IMR-90 (cell line): Measurements from ENCODE around the gene ELF5. TPM values are rescaled to one million over a fixed set of nuclear protein-coding genes. Genes with fewer than 3 reads are reported as not detected.

Experiments used
- ATAC-seq: fragments of 200-7000 bp; cut with Tn5 transposase; 2 replicates; pipeline ENCODE4 v1.9.1; 2020; ENCODE audit warnings: low read depth, mild to moderate bottlenecking, moderate library complexity
- BruUV-seq: library from RNA; stranded (reverse); fragments of 400-500 nt; replicated peaks from 2 replicates; lab custom pipeline; 2021; lab: Mats Ljungman, UMichigan
- CTCF ChIA-PET: fragments of 300-600 bp; formaldehyde crosslinking; extraction: SDS; loops from one replicate; lab custom pipeline; 2021; ENCODE audit warnings: antibody characterized with exemption; lab: Yijun Ruan, JAX
- POLR2A ChIA-PET: fragments of 300-600 bp; sonication (Branson Sonifier 250); formaldehyde crosslinking; loops from one replicate; lab custom pipeline; 2022; ENCODE audit warnings: antibody characterized with exemption; ENCODE audit not compliant: unreplicated experiment; lab: Charles Lee
- DNase-seq: peaks from one replicate; pipeline ENCODE4 v3.0.0; 2013
- H2AFZ ChIP-seq: replicated peaks from 2 replicates; pipeline ENCODE3; 2013; ENCODE audit warnings: low read length, mild to moderate bottlenecking; ENCODE audit not compliant: poor library complexity
- H2AK5ac ChIP-seq: 2 replicates; pipeline ENCODE4 v1.6.1; 2013; ENCODE audit warnings: low read depth, low read length, inconsistent platforms
- H2AK9ac ChIP-seq: replicated peaks from 2 replicates; pipeline ENCODE3; 2013; ENCODE audit warnings: mild to moderate bottlenecking, low read depth, low read length, moderate library complexity; ENCODE audit not compliant: poor library complexity
- H2BK120ac ChIP-seq: 2 replicates; pipeline ENCODE4 v1.6.1; 2013; ENCODE audit warnings: low read depth, low read length, inconsistent platforms
- H2BK15ac ChIP-seq: 3 replicates; pipeline ENCODE4 v1.6.1; 2013; ENCODE audit warnings: low read depth, low read length, inconsistent platforms
- H2BK20ac ChIP-seq: 2 replicates; pipeline ENCODE4 v1.6.1; 2013; ENCODE audit warnings: low read depth, mild to moderate bottlenecking, inconsistent platforms, low read length, moderate library complexity
- H2BK5ac ChIP-seq: 2 replicates; pipeline ENCODE4 v1.6.1; 2013; ENCODE audit warnings: mild to moderate bottlenecking, low read depth, low read length, inconsistent platforms; ENCODE audit not compliant: poor library complexity, severe bottlenecking
- H3K14ac ChIP-seq: replicated peaks from 2 replicates; pipeline ENCODE4 v1.6.1; 2013; ENCODE audit warnings: low read depth, low read length, inconsistent platforms
- H3K18ac ChIP-seq: 2 replicates; pipeline ENCODE4 v1.6.1; 2013; ENCODE audit warnings: low read depth, low read length, control low read depth
- H3K23ac ChIP-seq: 2 replicates; pipeline ENCODE4 v1.6.1; 2013; ENCODE audit warnings: low read depth, low read length, inconsistent platforms
- H3K27ac ChIP-seq: 2 replicates; pipeline ENCODE4 v1.5.1; 2013; ENCODE audit warnings: mild to moderate bottlenecking, control low read depth, low read length; ENCODE audit not compliant: insufficient read depth
- H3K27me3 ChIP-seq: 2 replicates; pipeline ENCODE4 v1.6.1; 2013; ENCODE audit warnings: low read length; ENCODE audit not compliant: control insufficient read depth, insufficient read depth
- H3K36me3 ChIP-seq: 2 replicates; pipeline ENCODE4 v1.6.1; 2013; ENCODE audit warnings: low read length, mixed read lengths; ENCODE audit not compliant: control insufficient read depth, insufficient read depth
- H3K4ac ChIP-seq: 2 replicates; pipeline ENCODE4 v1.6.1; 2013; ENCODE audit warnings: low read depth, low read length, inconsistent platforms
- H3K4me1 ChIP-seq: 2 replicates; pipeline ENCODE4 v1.6.1; 2013; ENCODE audit warnings: low read length, mixed read lengths; ENCODE audit not compliant: control insufficient read depth, insufficient read depth
- H3K4me2 ChIP-seq: 2 replicates; pipeline ENCODE4 v1.6.1; 2013; ENCODE audit warnings: low read depth, mild to moderate bottlenecking, control low read depth, low read length, moderate library complexity
- H3K4me3 ChIP-seq: 2 replicates; pipeline ENCODE4 v1.5.1; 2013; ENCODE audit warnings: low read depth, mild to moderate bottlenecking, control low read depth, low read length, moderate library complexity; ENCODE audit not compliant: insufficient read depth
- H3K56ac ChIP-seq: 2 replicates; pipeline ENCODE4 v1.6.1; 2013; ENCODE audit warnings: low read length, inconsistent platforms; ENCODE audit not compliant: insufficient read depth; ENCODE audit errors: extremely low read depth
- H3K79me1 ChIP-seq, 2 experiments: 2 replicates each; pipeline ENCODE4 v1.6.1; 2013; ENCODE audit warnings: low read length in 2 of 2, inconsistent platforms in 1 of 2, low read depth in 1 of 2
- H3K9ac ChIP-seq: 2 replicates; pipeline ENCODE4 v1.6.1; 2013; ENCODE audit warnings: low read depth, low read length, control low read depth
- H3K9me1 ChIP-seq: 2 replicates; pipeline ENCODE4 v1.6.1; 2013; ENCODE audit warnings: low read length, inconsistent platforms; ENCODE audit not compliant: insufficient read depth
- H3K9me3 ChIP-seq: 2 replicates; pipeline ENCODE4 v1.6.1; 2013; ENCODE audit warnings: low read length; ENCODE audit not compliant: control insufficient read depth, insufficient read depth
- H4K20me1 ChIP-seq: 2 replicates; pipeline ENCODE4 v1.6.1; 2013; ENCODE audit warnings: low read length, inconsistent platforms; ENCODE audit not compliant: insufficient read depth
- H4K5ac ChIP-seq: 2 replicates; pipeline ENCODE4 v1.6.1; 2013; ENCODE audit warnings: mild to moderate bottlenecking, low read depth, low read length, control low read depth
- H4K8ac ChIP-seq, 2 experiments: 2 replicates each; pipeline ENCODE4 v1.6.1; 2013; ENCODE audit warnings: low read depth in 2 of 2, low read length in 2 of 2, control low read depth in 1 of 2, inconsistent platforms in 1 of 2
- H4K91ac ChIP-seq: 2 replicates; pipeline ENCODE4 v1.6.1; 2013; ENCODE audit warnings: low read depth, low read length, inconsistent platforms; ENCODE audit not compliant: insufficient read depth
- CHD1 ChIP-seq: IDR thresholded peaks from 2 replicates; pipeline ENCODE4 v1.6.1; 2012; ENCODE audit warnings: low read depth, low read length, improper control_type of control experiment
- WGBS, 2 experiments: methylation state at CpG; one replicate each; pipeline versions ENCODE4 v1.1.5 to v1.1.7; 2013; ENCODE audit warnings: missing lambda C conversion rate in 2 of 2; ENCODE audit not compliant: insufficient read length in 1 of 2; ENCODE audit errors: extremely low coverage in 2 of 2; 5-methylcytosine and 5-hydroxymethylcytosine counted together
- dilution Hi-C: fragments of 300-500 bp; cut with HindIII; formaldehyde crosslinking; loops from one replicate; pipeline ENCODE4 v1.14.3; 2018; ENCODE audit warnings: low sequenced_read_pairs; ENCODE audit not compliant: unreplicated experiment
- in situ Hi-C: fragments of 300-500 bp; cut with MboI; formaldehyde crosslinking; loops from 3 replicates; pipeline ENCODE4 v1.14.3; 2019; ENCODE audit warnings: low sequenced_read_pairs, inconsistent platforms, mixed read lengths
- intact Hi-C: fragments of 100-400 bp; cut with micrococcal nuclease; formaldehyde crosslinking; loops from 2 replicates; pipeline ENCODE4 v1.10.0; 2022
- polyA plus RNA-seq, 3 experiments: library from polyadenylated mRNA; depleted of rRNA; stranded (reverse); fragments of >200 nt; gene quantifications; 2 replicates each; pipeline ENCODE4 v1.2.3, GENCODE V29; 2012; ENCODE audit warnings: low replicate concordance in 1 of 3
- total RNA-seq: library from RNA; depleted of rRNA; stranded (reverse); fragments of >200 nt; gene quantifications from 2 replicates; pipeline ENCODE4 v1.2.3, GENCODE V29; 2012

ELF5 gene
- total and polyA plus RNA-seq, 2 of the 4 experiments (the other 2 are of a cell fraction), result not detected

DNA sequence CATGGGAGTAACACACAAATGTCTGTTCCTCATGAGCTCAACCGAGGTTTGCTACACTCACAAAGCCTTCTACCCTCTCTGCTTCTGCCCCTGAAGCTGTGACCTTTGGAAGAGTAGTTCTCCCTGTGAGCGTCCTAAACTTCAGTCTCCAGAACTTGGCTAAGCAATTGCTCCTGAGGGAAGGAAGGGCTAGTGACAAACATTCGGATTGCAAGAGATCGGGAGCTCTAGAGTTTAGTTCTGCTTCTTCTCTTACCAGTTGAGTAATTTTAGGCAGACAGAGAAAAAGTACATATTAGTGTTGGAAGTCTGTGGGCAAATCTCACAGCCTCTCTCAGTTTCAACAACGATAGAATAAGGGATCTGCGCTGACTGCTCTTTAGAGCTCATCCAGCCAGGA lies 27.3 kb upstream of the ELF5 start:
- Histone ChIP-seq H4K20me1 (no peaks in the 10 kb centered on the region), H3K79me1 (no peaks in the 10 kb centered on the region), H3K36me3 (no peaks in the 10 kb centered on the region), H4K8ac (no peak overlapping the region), H3K4ac (no peak overlapping the region), H3K9me1 (no peaks in the 10 kb centered on the region), H3K27ac (no peak overlapping the region), H3K56ac (no peak overlapping the region), H3K23ac (no peak overlapping the region), H3K14ac (no peak overlapping the region), H3K18ac (no peak overlapping the region), H3K9ac (no peak overlapping the region), H4K91ac (no peak overlapping the region), H3K9me3 (0 out of 2 replicates have a peak, but pooled peaks cover 2% of the 10 kb centered on the region), H2AK5ac (no peak overlapping the region), H2AK9ac (no peak overlapping the region), H2BK120ac (no peak overlapping the region), H2BK5ac (no peak overlapping the region), H2BK20ac (no peak overlapping the region), H3K27me3 (peaks cover 60% of the 10 kb centered on the region), H4K5ac (no peak overlapping the region), H3K4me3 (no peak overlapping the region), H3K4me2 (no peak overlapping the region), H2BK15ac (no peak overlapping the region), H3K4me1 (no peaks in the 10 kb centered on the region), H2AFZ (no peak overlapping the region)
- ATAC-seq, result no peak
- intact Hi-C loops, result no loop called here
- dilution Hi-C loops, result no loop called here
- DNase-seq, result no peak
- no CpG with 5 or more reads among the region's 6 CpGs for WGBS, 2 experiments
- POLR2A ChIA-PET, result no interaction called here
- CTCF ChIA-PET, result no interaction called here
- BruUV-seq, result no TSS peak
- in situ Hi-C loops, result no loop called here
- no peak for TF ChIP-seq CHD1
